Activated CD4-positive, CD25-positive, alpha-beta regulatory T cell treated with anti-CD3 and anti-CD28 coated beads, Interleukin-2, amount 50 U/mL, for 16 hours (primary cell): ENCODE results near the gene COG3.

ENCODE experiments used
- DNase-seq: peaks from one replicate; pipeline ENCODE4 v3.0.0-alpha.2; 2020; ENCODE audit warnings: low read depth, low spot score

Gene COG3

GRCh38 chr13:45545686-45546409, 81.1 kb downstream of the COG3 start:
- DNase-seq, result no peak

- no peak for DNase-seq
Observed at GRCh38 chr13:45546410-45546765, 81.6 kb downstream of the COG3 start.

GRCh38 chr13:45548281-45548680, 83.5 kb downstream of the COG3 start:
- no peak for DNase-seq

DNA sequence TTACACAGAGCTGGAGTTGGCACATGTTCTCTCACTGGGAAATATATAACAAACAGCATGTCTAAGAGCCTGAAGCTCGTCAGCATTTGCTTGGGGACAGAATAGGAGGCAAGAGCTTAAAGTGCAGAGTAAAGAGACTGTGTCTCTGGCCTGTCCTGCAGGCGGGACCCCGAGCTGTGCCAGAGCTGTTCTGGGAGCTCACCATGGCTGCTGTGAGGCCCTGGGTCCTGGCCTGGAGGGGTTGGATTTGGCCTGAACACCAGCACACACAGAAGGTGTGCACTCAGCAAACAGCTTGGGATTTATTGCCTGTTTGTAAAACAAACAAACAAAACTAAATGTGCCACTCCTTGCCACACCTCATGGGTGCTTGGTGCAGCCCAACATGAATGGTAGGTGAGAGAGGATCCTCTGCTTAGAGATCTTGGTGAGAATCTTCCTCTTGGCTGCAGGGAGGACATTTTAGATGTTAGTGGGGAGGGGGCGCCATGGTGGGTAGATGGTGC, 89.9 kb downstream of the COG3 start:
- DNase-seq, result no peak

- DNase-seq, result no peak
Observed at GRCh38 chr13:45564133-45564776, 99.5 kb downstream of the COG3 start.

DNA sequence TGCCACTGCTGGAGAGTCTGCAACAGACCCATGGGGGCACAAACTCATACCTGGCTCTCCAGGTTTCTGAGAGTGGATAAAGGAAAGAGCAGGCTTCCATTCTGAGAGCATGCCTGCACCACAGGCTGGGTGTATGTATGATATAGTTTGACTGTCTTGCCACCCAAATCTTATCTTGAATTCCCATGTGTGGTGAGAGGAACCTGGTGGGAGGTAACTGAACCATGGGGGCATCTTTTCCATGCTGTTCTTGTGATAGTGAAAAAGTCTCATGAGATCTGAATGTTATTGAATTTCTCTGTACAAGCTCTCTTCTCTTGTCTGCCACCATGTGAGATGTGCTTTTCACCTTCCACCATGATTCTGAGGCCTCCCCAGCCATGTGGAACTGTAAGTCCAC, 100.6 kb downstream of the COG3 start:
- DNase-seq, result no peak

DNA sequence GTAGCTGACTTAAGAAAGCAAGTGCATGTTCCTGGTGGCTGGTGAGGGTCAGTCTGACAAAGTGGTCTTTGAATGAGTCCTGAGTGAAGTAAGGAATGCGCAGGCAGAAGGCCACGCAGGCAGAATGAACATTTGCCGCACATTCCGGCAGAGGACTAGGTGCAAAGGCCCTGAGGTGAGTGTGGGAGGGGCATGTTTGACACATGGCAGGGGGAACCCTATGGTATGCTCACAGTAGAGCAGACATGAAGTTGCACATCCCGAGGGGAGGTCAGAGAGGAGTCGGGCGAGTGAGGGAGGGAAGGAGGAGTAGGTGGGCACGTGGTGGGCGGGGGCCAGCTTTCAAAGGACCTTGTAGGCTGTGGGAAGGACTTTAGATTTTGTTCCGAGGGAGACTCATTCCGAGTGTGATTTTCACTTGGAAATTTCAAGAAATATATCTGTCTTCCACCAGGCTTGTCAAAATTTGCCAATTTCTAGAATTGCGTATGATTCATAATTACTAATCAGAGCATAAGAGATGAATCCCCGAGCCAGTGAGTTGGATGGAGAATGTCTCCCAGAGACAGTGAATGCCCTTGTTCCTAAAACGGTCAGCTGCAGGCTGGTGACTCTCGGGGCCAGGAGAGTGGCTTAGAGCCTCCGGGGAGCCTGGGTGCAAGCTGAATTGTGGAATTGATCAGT, 110.5 kb downstream of the COG3 start:
- DNase-seq, result no peak

- DNase-seq, result no peak
Observed at GRCh38 chr13:45575830-45576180, 111.1 kb downstream of the COG3 start.

DNA sequence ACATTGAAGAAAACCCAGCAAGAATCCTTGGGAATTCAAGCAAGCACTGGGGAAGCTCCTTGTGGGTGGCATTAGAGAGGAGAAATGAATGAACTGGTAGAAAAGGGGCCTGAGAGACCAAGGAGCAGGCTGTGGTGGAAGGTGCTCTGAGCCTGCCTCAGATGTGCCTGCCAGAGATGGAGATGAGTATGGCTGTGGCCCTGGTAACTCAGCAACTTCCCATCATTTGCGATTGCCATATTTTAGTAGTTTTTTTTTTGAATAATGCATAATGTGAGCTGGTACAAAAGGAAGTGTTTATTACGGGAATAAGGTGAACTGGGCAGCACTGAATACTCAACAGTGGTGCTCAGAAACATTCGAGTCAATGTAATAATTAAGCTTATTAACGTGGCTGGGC, 111.7 kb downstream of the COG3 start:
- DNase-seq, result no peak

DNA sequence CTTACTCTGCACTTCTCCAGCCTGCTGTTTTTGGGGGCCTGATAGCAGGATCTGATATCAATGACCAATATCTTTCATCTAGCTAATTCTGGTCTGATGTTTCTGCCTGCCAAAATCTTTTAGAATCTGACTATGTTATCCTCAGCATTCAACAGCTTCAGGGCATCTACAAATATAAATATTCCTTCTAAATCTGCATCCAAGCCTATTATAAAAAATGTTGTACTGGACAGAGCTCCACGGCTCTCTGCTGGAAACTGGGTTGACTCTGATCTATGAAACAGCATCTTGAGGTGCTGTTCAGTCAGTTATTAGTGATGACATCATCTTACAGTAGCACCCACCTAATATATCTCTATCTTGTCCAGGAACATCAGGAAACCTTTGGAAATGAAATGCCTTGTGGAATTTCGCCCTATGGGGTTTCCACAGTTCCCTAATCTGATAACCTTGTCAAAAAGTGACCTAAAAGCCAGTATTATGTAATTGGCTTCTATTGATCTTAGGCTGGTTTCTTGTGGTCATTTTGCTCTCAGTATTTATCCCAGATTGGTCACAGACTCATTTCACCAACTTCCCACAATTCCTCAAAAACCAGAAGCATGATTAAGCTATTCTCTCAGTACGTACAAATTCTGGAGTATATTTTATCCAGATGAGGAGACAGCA, 117.8 kb downstream of the COG3 start:
- no peak for DNase-seq

GRCh38 chr13:45584816-45585215, 120.1 kb downstream of the COG3 start:
- DNase-seq, result no peak
